ENCODE data around the gene TUT7.

GRCh38 chr9:86256653-86257052, 97.6 kb downstream of the TUT7 start:
- no peak for TF ChIP-seq CTCF (IDR thresholded peaks at IDR 0.05)
- no peak for TF ChIP-seq POLR2A (IDR thresholded peaks at IDR 0.05)

Measured in Peyer's patch (tissue), 4 donors.